IMR-90 (cell line): ENCODE measurements around the gene LSMEM2. TPM values are rescaled to one million over a fixed set of nuclear protein-coding genes. Genes with fewer than 3 reads are reported as not detected.
A peak's percentile ranks its signal among the peaks of the same experiment; 100 is the strongest.

Experiments
- ATAC-seq: fragments of 200-7000 bp; cut with Tn5 transposase; 2 replicates; pipeline ENCODE4 v1.9.1; 2020; ENCODE audit warnings: low read depth, mild to moderate bottlenecking, moderate library complexity
- BruUV-seq: library from RNA; stranded (reverse); fragments of 400-500 nt; replicated peaks from 2 replicates; lab custom pipeline; 2021; lab: Mats Ljungman, UMichigan
- CTCF ChIA-PET: fragments of 300-600 bp; formaldehyde crosslinking; extraction: SDS; loops from one replicate; lab custom pipeline; 2021; ENCODE audit warnings: antibody characterized with exemption; lab: Yijun Ruan, JAX
- POLR2A ChIA-PET: fragments of 300-600 bp; sonication (Branson Sonifier 250); formaldehyde crosslinking; loops from one replicate; lab custom pipeline; 2022; ENCODE audit warnings: antibody characterized with exemption; ENCODE audit not compliant: unreplicated experiment; lab: Charles Lee
- DNase-seq: peaks from one replicate; pipeline ENCODE4 v3.0.0; 2013
- H2AFZ ChIP-seq: replicated peaks from 2 replicates; pipeline ENCODE3; 2013; ENCODE audit warnings: low read length, mild to moderate bottlenecking; ENCODE audit not compliant: poor library complexity
- H2AK5ac ChIP-seq: 2 replicates; pipeline ENCODE4 v1.6.1; 2013; ENCODE audit warnings: low read depth, low read length, inconsistent platforms
- H2AK9ac ChIP-seq: replicated peaks from 2 replicates; pipeline ENCODE3; 2013; ENCODE audit warnings: mild to moderate bottlenecking, low read depth, low read length, moderate library complexity; ENCODE audit not compliant: poor library complexity
- H2BK120ac ChIP-seq: 2 replicates; pipeline ENCODE4 v1.6.1; 2013; ENCODE audit warnings: low read depth, low read length, inconsistent platforms
- H2BK15ac ChIP-seq: 3 replicates; pipeline ENCODE4 v1.6.1; 2013; ENCODE audit warnings: low read depth, low read length, inconsistent platforms
- H2BK20ac ChIP-seq: 2 replicates; pipeline ENCODE4 v1.6.1; 2013; ENCODE audit warnings: low read depth, mild to moderate bottlenecking, inconsistent platforms, low read length, moderate library complexity
- H2BK5ac ChIP-seq: 2 replicates; pipeline ENCODE4 v1.6.1; 2013; ENCODE audit warnings: mild to moderate bottlenecking, low read depth, low read length, inconsistent platforms; ENCODE audit not compliant: poor library complexity, severe bottlenecking
- H3K14ac ChIP-seq: replicated peaks from 2 replicates; pipeline ENCODE4 v1.6.1; 2013; ENCODE audit warnings: low read depth, low read length, inconsistent platforms
- H3K18ac ChIP-seq: 2 replicates; pipeline ENCODE4 v1.6.1; 2013; ENCODE audit warnings: low read depth, low read length, control low read depth
- H3K23ac ChIP-seq: 2 replicates; pipeline ENCODE4 v1.6.1; 2013; ENCODE audit warnings: low read depth, low read length, inconsistent platforms
- H3K27ac ChIP-seq: 2 replicates; pipeline ENCODE4 v1.5.1; 2013; ENCODE audit warnings: mild to moderate bottlenecking, control low read depth, low read length; ENCODE audit not compliant: insufficient read depth
- H3K27me3 ChIP-seq: 2 replicates; pipeline ENCODE4 v1.6.1; 2013; ENCODE audit warnings: low read length; ENCODE audit not compliant: control insufficient read depth, insufficient read depth
- H3K36me3 ChIP-seq: 2 replicates; pipeline ENCODE4 v1.6.1; 2013; ENCODE audit warnings: low read length, mixed read lengths; ENCODE audit not compliant: control insufficient read depth, insufficient read depth
- H3K4ac ChIP-seq: 2 replicates; pipeline ENCODE4 v1.6.1; 2013; ENCODE audit warnings: low read depth, low read length, inconsistent platforms
- H3K4me1 ChIP-seq: 2 replicates; pipeline ENCODE4 v1.6.1; 2013; ENCODE audit warnings: low read length, mixed read lengths; ENCODE audit not compliant: control insufficient read depth, insufficient read depth
- H3K4me2 ChIP-seq: 2 replicates; pipeline ENCODE4 v1.6.1; 2013; ENCODE audit warnings: low read depth, mild to moderate bottlenecking, control low read depth, low read length, moderate library complexity
- H3K4me3 ChIP-seq: 2 replicates; pipeline ENCODE4 v1.5.1; 2013; ENCODE audit warnings: low read depth, mild to moderate bottlenecking, control low read depth, low read length, moderate library complexity; ENCODE audit not compliant: insufficient read depth
- H3K56ac ChIP-seq: 2 replicates; pipeline ENCODE4 v1.6.1; 2013; ENCODE audit warnings: low read length, inconsistent platforms; ENCODE audit not compliant: insufficient read depth; ENCODE audit errors: extremely low read depth
- H3K79me1 ChIP-seq, 2 experiments: 2 replicates each; pipeline ENCODE4 v1.6.1; 2013; ENCODE audit warnings: low read length in 2 of 2, inconsistent platforms in 1 of 2, low read depth in 1 of 2
- H3K9ac ChIP-seq: 2 replicates; pipeline ENCODE4 v1.6.1; 2013; ENCODE audit warnings: low read depth, low read length, control low read depth
- H3K9me1 ChIP-seq: 2 replicates; pipeline ENCODE4 v1.6.1; 2013; ENCODE audit warnings: low read length, inconsistent platforms; ENCODE audit not compliant: insufficient read depth
- H3K9me3 ChIP-seq: 2 replicates; pipeline ENCODE4 v1.6.1; 2013; ENCODE audit warnings: low read length; ENCODE audit not compliant: control insufficient read depth, insufficient read depth
- H4K20me1 ChIP-seq: 2 replicates; pipeline ENCODE4 v1.6.1; 2013; ENCODE audit warnings: low read length, inconsistent platforms; ENCODE audit not compliant: insufficient read depth
- H4K5ac ChIP-seq: 2 replicates; pipeline ENCODE4 v1.6.1; 2013; ENCODE audit warnings: mild to moderate bottlenecking, low read depth, low read length, control low read depth
- H4K8ac ChIP-seq, 2 experiments: 2 replicates each; pipeline ENCODE4 v1.6.1; 2013; ENCODE audit warnings: low read depth in 2 of 2, low read length in 2 of 2, control low read depth in 1 of 2, inconsistent platforms in 1 of 2
- H4K91ac ChIP-seq: 2 replicates; pipeline ENCODE4 v1.6.1; 2013; ENCODE audit warnings: low read depth, low read length, inconsistent platforms; ENCODE audit not compliant: insufficient read depth
- FOS ChIP-seq: fragments of 150-350 bp; IDR thresholded peaks from 2 replicates; pipeline ENCODE4 v1.6.1; 2016; ENCODE audit warnings: low read depth, low read length
- MAZ ChIP-seq: IDR thresholded peaks from 2 replicates; pipeline ENCODE4 v1.6.1; 2012; ENCODE audit warnings: low read depth, mild to moderate bottlenecking, low read length, improper control_type of control experiment, moderate library complexity, borderline replicate concordance
- WGBS, 2 experiments: methylation state at CpG; one replicate each; pipeline versions ENCODE4 v1.1.5 to v1.1.7; 2013; ENCODE audit warnings: missing lambda C conversion rate in 2 of 2; ENCODE audit not compliant: insufficient read length in 1 of 2; ENCODE audit errors: extremely low coverage in 2 of 2; 5-methylcytosine and 5-hydroxymethylcytosine counted together
- dilution Hi-C: fragments of 300-500 bp; cut with HindIII; formaldehyde crosslinking; loops from one replicate; pipeline ENCODE4 v1.14.3; 2018; ENCODE audit warnings: low sequenced_read_pairs; ENCODE audit not compliant: unreplicated experiment
- in situ Hi-C: fragments of 300-500 bp; cut with MboI; formaldehyde crosslinking; loops from 3 replicates; pipeline ENCODE4 v1.14.3; 2019; ENCODE audit warnings: low sequenced_read_pairs, inconsistent platforms, mixed read lengths
- intact Hi-C: fragments of 100-400 bp; cut with micrococcal nuclease; formaldehyde crosslinking; loops from 2 replicates; pipeline ENCODE4 v1.10.0; 2022
- polyA plus RNA-seq, 3 experiments: library from polyadenylated mRNA; depleted of rRNA; stranded (reverse); fragments of >200 nt; gene quantifications; 2 replicates each; pipeline ENCODE4 v1.2.3, GENCODE V29; 2012; ENCODE audit warnings: low replicate concordance in 1 of 3
- total RNA-seq: library from RNA; depleted of rRNA; stranded (reverse); fragments of >200 nt; gene quantifications from 2 replicates; pipeline ENCODE4 v1.2.3, GENCODE V29; 2012
- TF ChIP-seq, protein P1 (sequence below): fragments of 150-350 bp; IDR thresholded peaks from 2 replicates; pipeline ENCODE4 v1.6.1; 2017; ENCODE audit warnings: mild to moderate bottlenecking, antibody characterized with exemption, low read length, low read depth

LSMEM2 gene
- total and polyA plus RNA-seq, 2 of the 4 experiments (the other 2 are of a cell fraction): under 0.01 TPM; not detected in 1

DNA sequence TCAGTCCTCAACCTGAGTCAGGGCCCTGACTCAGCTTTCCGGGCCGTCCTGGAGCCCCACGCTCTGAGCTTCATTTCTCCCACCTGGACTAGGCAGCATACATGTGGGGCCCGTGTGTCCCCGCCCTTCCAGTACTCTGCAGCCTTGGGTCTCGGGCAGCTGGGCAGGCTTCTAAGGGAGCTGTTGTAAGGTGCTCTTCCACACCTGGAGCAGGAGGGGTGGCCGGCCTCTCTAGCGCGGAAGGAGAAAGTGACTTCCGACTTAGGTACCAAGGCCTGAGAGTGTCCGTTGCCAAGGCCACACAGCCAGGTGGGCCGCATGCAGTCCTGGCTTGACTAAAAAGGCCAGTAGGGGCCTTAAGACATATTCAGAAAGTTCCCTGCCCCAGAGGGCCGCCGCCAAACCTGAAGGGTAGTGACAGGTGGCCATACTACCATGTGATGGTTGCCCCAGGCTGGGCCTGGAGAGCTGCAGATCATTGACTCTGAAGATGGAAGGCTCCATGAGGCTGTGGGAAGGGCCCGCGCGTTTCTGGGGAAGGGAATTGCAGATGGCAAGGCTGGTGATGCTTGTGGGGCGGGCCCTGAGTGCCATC lies 19.4 kb upstream of the LSMEM2 start:
- H3K4me3 ChIP-seq: no peak overlapping the region
- no peak overlapping the region for H2BK20ac ChIP-seq
- peaks cover 20% of the 10 kb centered on the region; the same call in 1 of the 2 replicates for H4K20me1 ChIP-seq
- in situ Hi-C loops (no loop called here), dilution Hi-C loops (no loop called here), intact Hi-C loops (loop anchor here (1.0 to 5.0 kb wide), 2 partner anchors 14 to 63 kb away; partner anchors contain the start of gene HYAL2)
- no peak overlapping the region for H3K14ac ChIP-seq
- no peak overlapping the region for H3K56ac ChIP-seq
- no TSS peak for BruUV-seq
- H3K9me3 ChIP-seq: no peaks in the 10 kb centered on the region
- DNase-seq: no peak
- H2AK5ac ChIP-seq: peak overlapping the region; percentile 59
- H4K8ac ChIP-seq: peak overlapping the region; percentile 49 to 81; a peak in 2 of 4 replicates
- peak overlapping the region; percentile 34; the same call in 1 of the 2 replicates for H3K4me2 ChIP-seq
- no peak for ATAC-seq
- H3K18ac ChIP-seq: no peak overlapping the region
- POLR2A ChIA-PET: no interaction called here
- WGBS, 2 experiments: 79% methylated on average over 11 of the region's 18 CpGs; no CpG with 5 or more reads in 1 of the 2 experiments
- no peak overlapping the region for H2BK120ac ChIP-seq
- peak overlapping the region; percentile 89 for H2AFZ ChIP-seq
- peak overlapping the region; percentile 19; the same call in 1 of the 2 replicates for H3K9ac ChIP-seq
- TF ChIP-seq, protein P1, sequence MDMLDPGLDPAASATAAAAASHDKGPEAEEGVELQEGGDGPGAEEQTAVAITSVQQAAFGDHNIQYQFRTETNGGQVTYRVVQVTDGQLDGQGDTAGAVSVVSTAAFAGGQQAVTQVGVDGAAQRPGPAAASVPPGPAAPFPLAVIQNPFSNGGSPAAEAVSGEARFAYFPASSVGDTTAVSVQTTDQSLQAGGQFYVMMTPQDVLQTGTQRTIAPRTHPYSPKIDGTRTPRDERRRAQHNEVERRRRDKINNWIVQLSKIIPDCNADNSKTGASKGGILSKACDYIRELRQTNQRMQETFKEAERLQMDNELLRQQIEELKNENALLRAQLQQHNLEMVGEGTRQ: no peak
- TF ChIP-seq FOS (no peak), MAZ (no peak)
- H3K4ac ChIP-seq: 0 out of 2 replicates have a peak overlapping the region, but pooled peaks have one; percentile 67
- no peaks in the 10 kb centered on the region for H3K27me3 ChIP-seq
- peaks cover 9% of the 10 kb centered on the region; the same call in 1 of the 2 replicates for H3K9me1 ChIP-seq
- H3K4me1 ChIP-seq: peaks cover 26% of the 10 kb centered on the region
- CTCF ChIA-PET: interaction anchor here (1.0 to 1.6 kb wide), 4 partner anchors 11 to 74 kb away, joined by 3 to 7 read pairs (median 4); no protein-coding TSS in a partner anchor
- no peak overlapping the region for H2BK15ac ChIP-seq
- peak overlapping the region; percentile 99 for H2AK9ac ChIP-seq
- no peak overlapping the region for H3K23ac ChIP-seq
- H2BK5ac ChIP-seq: peak overlapping the region; percentile 44
- no peak overlapping the region for H4K5ac ChIP-seq
- peaks cover 15 to 66% of the 10 kb centered on the region in 2 experiments for H3K79me1 ChIP-seq
- H3K27ac ChIP-seq: peak overlapping the region; percentile 49
- peaks cover 31% of the 10 kb centered on the region for H3K36me3 ChIP-seq
- H4K91ac ChIP-seq: peak overlapping the region; percentile 38
